VCaP (cell line): ENCODE data around the gene OR2M5.

Experiments
- H3K27ac ChIP-seq: fragments of 450-650 bp; 2 replicates; pipeline ENCODE4 v1.5.1; 2017
- CTCF ChIP-seq: fragments of 450-650 bp; conservative IDR thresholded peaks from 2 replicates; pipeline ENCODE4 v1.5.1; 2017; ENCODE audit warnings: mild to moderate bottlenecking, moderate library complexity

Gene OR2M5

GRCh38 chr1:248140846-248141245, 4.1 kb upstream of the OR2M5 start:
- no peak for TF ChIP-seq CTCF
- H3K27ac ChIP-seq, result no peak overlapping the region

GRCh38 chr1:248143311-248143710, 1.6 kb upstream of the OR2M5 start:
- no peak overlapping the region for H3K27ac ChIP-seq

GRCh38 chr1:248152056-248152827, 7.3 kb downstream of the OR2M5 start:
- no peak for TF ChIP-seq CTCF
- no peak overlapping the region for H3K27ac ChIP-seq

More at GRCh38 chr1:248143311-248143710, 1.6 kb upstream of the OR2M5 start:
- no peak for TF ChIP-seq CTCF

- TF ChIP-seq CTCF, result no peak
- no peak overlapping the region for H3K27ac ChIP-seq
Measured at GRCh38 chr1:248155927-248156326, 11.0 kb downstream of the OR2M5 start.

- H3K27ac ChIP-seq, result no peak overlapping the region
- TF ChIP-seq CTCF, result no peak
Measured at GRCh38 chr1:248158758-248159157, 13.8 kb downstream of the OR2M5 start.

- no peak overlapping the region for H3K27ac ChIP-seq
- TF ChIP-seq CTCF, result no peak
Measured at GRCh38 chr1:248164031-248164430, 19.1 kb downstream of the OR2M5 start.

GRCh38 chr1:248165186-248165585, 20.2 kb downstream of the OR2M5 start:
- TF ChIP-seq CTCF, result no peak
- H3K27ac ChIP-seq, result no peak overlapping the region
